GM21526 (cell line): ENCODE data around the gene COA5.
A peak's percentile ranks its signal among the peaks of the same experiment; 100 is the strongest.

Source experiments
- ATAC-seq: cut with Tn5 transposase; IDR thresholded peaks from one replicate; pipeline ENCODE4 v1.9.1; 2021; ENCODE audit warnings: moderate library complexity; ENCODE audit not compliant: unreplicated experiment, low FRiP score

COA5 gene

DNA sequence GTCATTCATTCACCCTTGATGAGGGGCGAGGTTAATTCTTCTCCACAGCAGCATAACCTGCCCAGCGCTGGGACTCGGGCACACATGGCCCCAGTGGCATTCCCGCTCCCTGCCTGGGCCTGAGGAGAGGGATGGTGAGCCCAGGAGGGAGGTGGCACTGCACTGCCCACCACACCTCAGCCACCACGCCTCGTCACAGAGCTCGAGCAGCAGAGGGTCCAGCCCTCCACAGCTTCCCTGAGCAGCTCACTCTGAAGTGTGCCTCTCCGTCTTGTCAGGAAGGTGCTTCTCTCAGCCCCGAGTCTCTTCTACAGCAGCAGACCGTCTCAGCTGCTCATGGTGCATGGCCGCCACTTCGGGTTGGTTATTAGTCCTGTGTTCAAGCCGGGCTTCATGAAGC is 34.9 kb downstream of the COA5 start:
- ATAC-seq, result no peak

DNA sequence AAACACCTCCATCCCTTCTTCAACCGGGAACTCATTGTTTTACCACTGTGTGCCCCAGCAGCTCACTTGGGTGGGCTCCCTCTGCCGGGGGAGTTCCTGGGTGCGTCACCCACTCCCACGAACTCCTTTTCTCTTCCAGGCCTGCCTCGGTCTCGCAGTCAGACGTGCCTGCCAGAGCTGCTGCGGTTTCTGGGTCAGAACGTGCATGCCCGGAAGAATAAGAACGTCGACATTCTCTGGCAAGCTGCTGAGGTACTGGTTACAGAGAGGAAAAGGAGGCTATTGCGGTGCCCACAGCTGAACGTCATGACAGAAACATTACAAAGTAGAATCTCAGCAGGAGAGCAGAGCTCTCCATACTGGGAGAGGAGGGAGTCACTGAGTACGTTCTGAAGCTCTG is 35.6 kb downstream of the COA5 start:
- no peak for ATAC-seq

DNA sequence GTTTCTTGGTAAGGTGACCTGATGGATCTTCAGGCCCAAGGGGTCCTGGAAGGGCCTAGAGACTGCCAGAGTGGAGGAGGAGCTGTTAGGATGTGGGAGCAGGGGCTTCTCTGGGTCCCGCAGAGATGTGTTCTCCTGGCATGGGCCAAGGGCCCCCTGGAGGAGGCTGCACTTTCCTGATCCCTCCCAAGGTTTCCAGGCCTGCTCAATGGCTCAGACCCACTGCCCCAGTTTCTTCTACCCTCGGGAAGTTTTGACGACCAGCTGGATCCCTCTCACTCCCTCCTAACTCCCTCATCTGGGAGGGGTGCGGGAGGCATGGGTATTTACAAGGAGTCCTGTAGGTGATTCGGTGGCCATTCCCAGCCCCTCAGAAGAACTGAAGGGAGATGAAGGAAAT is 36.1 kb downstream of the COA5 start:
- no peak for ATAC-seq

DNA sequence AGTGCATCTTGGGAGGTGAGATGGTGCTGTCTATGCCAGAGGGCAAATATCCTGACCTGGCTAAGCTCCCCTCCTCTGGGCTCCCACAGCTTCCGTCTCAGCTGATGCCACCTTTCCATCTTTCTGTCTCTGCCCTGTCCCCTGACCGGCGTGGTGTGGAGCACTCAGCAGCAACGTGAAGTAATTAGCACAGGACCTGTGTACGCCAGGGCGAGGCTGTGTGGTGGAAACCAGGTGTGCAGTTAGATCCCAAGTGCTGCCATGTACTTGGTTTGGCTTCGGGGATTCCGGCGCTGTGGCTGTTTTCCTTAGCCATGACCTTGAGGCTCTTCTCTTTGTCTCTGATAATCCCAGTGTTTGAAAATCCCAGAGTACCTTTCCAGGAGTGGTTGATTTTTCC is 36.5 kb downstream of the COA5 start:
- ATAC-seq, result no peak

DNA sequence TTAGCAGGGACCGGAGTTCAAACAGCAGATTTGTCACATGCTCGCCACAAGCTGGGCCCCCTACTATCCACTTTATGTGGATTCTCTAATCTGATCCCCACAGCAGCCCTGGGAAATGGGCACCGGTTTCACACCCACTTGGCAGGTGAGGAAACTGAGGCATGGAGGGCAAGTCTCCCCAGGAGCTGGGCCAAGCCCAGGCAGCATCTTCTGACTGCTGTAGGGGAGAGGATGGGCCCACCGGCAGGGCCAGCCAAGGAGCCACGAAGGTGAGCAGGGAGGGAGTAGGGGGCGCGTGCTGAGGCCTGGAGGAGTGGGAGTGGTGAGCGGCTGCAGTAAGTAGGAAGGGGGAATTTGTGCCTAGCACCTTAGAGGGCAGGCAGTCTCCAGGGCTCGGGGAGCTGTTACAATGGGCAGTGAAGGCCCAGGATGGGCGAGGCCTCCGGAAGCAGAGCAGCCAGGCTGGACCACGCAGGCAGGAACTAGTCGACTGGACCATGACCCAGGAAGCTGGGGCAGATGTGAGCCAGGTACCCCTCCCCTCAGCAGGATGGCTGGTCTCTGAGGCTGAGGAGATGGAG is 37.1 kb downstream of the COA5 start:
- ATAC-seq, result no peak

DNA sequence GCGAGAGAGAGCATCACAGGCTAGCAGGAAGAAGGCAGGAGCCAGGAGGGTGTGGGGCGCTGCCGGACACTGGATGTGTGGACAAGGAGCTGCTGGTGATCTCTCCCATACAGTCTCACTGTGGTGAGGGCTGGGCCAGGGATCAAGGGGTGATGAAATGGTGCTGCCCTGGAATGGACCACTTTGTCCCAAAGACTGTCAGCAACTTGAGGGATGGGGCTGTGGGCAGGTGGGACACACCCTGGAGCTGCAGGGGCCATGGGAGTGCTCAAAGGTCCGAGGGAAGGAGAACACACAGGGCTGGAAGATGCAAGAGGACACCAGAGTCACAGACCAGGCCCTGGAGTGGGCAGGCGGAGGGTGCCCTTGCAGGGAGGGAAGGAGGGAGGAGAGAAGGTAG is 38.0 kb downstream of the COA5 start:
- no peak for ATAC-seq

DNA sequence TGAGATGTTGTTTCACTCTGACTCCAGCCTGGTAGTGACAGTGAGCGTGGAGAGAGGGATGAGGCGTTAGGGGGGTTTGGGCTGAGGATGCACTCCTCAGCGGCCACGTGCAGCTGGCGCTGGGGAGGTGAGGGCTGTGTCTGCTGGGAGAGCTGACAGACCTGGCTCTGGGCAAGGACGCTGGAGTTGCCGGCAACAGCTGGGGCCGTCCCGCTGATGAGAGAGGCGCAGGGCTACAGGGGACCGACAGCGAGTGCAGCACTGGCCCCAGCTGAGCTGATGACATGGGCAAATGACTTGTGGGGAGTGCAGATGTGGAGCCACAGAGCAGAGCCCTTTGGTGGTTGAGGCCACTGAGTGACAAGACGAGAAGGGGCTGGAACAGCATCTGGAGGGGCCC is 38.4 kb downstream of the COA5 start:
- ATAC-seq, result no peak

DNA sequence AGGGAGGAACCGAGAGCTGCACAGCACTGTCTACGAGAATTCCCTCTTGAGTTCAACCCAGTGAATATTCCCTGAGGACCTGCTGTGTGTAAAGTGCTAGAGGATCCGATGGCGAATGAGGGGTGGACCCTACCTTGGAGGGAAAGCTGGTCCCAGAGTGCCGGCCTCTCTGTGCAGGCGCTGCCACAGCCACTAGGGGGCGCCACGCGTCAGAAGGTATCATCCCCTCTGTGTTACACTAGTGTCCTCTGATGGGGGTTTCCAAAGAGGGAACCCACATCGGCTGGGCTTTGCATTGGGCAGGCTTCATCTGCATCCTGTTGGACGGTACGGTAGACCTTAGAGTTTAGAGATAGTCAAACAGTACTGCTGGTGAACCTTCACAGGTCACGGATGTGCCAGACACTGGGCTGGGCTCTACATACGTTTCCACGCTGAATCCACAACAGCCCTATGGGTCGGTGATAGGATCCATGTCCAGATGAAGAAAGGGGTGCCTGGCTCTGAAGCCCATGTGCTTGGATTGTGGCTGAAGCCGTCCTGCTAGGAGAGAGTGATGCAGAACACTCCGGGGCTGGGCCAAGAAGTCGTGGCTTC is 39.0 kb downstream of the COA5 start:
- ATAC-seq, result no peak

DNA sequence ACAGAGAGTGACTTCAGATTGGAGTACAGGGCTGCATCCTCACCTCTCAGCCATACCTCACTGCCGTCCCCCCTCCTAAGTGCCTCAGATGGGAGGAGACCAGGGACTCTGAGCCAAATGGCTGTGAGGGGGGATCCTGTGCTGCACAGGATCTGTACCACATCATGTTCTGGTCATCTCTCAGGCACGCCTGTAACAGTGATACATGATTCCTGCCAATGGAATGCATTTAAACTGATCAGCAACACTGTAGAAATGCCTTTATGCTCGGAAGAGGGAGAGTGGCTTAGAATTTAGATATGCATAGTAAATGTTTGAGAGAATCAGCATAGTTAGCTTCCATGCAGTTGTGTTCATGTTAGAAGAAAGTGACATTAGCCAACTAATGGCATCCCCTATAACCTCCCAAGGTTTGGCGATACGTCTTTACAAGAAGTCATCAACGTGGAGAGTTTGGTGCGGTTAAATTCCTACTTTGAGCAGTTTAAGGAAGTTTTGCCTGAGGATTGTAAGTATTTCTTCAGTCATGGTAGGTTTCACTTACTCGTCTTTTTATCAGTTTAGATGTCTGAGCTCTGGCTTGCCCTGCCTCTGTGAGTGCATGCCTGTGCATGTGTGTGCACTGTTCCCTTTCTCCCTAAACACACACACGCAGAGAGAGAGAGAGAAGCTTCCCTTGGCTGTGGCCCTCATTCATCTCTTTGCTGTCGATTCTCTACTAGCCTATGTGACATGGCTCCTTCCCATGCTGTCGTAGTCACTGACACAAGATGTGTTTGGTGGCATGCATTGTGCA is 40.0 kb downstream of the COA5 start:
- no peak for ATAC-seq

DNA sequence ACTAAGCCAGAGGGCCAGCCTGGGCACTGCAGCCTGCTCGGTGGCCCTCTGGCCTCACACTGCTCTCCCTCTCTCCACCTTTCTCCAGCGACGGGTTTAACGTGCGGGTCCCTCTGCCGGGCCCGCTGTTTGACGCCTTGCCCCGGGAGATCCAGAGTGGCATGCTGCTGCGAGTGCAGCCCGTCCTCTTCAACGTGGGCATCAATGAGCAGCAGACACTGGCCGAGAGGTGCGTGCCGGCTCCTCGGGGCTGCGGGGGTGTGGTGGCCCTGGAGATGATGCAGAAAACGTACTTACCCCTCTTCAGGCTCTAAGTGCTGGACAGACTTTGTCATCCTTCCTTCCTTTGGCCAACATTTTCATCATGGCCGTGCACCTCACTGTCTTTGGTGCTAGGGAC is 42.4 kb downstream of the COA5 start:
- ATAC-seq, result no peak

DNA sequence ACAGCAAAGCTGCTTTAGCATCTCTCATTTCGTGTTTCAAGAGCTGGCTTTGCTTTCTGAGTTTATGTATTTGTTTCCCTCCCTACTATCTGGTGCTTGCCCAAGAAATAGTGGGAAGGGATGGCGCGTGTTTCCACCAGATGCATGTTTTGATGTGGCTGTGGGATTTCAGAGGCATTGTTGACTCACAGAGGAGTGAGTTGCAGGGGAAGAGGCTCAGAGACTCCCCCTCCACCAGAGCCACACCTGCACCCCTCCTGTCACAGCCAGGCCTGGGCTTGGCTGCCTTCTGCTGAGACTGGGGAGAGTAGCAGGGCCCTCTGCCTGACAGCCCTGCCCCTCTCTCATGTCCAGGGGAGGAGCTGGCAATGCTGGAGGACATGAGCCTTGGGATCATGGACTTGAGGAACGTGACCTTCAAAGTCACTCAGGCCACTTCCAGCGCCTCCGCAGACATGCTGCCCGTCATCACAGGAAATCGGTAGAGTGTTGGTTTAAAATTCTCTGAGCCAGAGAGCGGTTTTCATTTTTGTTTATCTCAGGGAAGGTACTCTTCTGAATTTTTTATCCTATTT is 42.9 kb downstream of the COA5 start:
- ATAC-seq, result no peak

DNA sequence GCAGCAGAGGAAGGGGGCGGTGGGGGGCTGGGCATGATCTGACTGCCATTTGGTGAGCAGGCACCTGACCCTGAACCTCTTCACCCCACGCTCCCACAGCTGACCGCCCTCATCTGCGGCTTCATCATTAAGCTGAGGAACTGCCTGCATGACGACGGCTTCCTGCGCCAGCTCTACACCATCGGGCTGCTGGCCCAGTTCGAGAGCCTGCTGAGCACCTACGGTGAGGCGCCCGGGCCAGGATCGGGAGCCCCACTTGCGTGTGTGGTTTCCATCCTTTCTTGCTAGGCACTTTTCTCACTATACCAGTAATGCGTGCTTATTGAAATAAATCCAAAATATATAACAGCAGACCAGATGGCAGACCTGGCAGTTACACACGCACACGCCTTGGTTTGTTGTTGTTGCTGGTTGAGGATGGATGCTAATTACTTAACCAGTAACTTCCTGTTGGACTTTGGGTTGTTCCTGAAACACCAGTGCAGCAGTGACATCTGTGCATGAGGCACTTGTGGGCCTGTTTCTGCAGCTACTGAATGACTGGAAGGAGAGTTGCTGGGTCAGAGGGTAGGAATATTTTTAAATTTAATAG is 43.7 kb downstream of the COA5 start:
- no peak for ATAC-seq

DNA sequence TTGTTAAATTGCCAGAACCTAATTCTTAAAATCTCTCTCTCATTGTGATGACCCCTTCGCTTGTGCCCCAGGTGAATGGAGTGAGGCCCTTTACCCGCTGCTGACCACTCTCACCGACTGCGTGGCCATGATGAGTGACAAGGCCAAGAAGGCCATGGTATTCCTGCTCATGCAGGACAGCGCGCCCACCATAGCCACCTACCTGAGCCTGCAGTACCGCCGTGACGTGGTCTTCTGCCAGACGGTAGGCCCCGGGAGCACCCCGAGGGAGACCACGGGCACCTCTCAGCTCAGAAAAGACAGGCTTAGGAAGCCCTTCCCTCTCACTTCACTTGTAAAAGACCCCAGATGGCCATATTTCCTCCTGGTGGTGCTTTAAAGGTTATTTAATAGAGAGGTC is 44.9 kb downstream of the COA5 start:
- ATAC-seq, result no peak

DNA sequence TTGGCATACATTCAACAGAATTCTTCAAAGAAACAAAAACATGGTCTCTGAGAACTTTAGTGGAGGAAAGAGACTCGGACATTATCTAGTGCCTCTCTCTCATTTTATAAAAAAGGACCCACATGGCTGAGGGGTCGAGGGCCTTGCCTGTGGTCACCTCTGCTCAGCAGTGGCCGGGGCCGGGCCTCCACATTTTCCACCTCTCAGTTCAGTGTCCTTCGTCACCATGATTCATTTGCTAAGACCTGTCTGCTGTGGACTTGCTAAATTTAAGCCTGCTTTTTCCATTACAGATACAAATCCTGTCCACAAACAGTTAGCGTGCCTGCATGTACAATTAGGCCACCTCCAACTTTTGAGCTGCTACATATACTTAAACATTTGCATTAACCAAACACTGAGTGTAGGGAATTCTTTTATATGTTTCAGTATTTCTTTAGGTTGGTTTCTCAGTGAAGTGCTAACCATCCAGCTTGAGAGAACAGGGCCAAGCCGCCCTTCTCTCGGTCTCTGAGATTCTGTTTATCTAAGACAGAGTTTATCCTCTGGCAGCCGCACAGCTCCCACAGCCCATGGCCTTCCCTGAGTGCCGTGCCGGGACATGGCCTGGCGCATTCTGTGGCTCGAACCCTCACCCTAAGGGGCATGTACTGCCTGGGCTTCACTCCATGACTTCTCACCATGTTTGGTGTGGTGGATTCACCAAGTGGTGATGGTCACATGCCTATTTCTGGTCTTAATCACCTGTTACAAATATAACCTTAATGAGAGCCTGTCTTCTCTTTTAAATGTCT is 46.2 kb downstream of the COA5 start:
- ATAC-seq, result no peak

DNA sequence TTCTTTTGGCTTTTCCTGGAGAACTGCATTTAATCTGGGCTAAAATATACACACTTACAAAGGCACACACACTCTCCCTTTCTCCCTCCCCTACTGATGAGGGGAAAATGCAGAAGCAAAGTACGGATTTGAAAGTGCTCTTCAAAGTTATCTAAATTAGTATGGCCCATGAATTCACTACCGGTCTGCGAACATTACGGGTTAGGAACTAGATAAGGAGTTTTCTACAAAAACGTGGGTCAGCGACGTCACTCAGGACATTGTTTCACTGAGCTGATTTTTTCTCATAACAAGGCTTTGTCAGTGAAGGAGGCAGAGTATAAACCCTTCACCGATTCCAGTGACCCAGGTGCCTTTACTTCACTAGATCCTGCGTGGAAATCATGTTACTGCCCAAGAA is 47.3 kb downstream of the COA5 start:
- no peak for ATAC-seq

DNA sequence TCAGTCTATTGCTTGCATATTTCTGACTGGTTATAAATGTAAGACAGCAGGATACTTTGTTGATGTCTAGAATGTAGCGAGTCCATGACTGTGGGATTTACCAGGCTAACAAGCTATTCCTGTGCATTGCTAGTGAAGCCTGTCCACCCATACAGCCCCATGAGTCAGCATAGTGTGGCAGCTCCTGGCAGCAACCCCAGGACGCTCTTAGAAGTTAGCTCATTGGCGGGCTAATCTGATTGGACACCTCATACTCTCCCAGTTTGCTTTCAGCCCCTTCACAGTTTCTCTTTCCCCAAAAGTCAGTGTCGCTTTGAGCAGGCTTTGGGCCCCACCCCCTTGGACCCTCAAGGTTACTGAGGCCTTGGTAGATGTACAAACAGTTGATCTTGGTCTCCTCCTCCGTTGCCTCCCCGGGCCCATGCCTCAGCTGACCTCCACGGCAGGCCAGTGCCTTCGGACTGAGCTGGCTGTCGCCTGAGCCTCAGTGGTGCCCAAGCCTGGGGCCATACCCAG is 48.0 kb downstream of the COA5 start:
- ATAC-seq, result no peak

DNA sequence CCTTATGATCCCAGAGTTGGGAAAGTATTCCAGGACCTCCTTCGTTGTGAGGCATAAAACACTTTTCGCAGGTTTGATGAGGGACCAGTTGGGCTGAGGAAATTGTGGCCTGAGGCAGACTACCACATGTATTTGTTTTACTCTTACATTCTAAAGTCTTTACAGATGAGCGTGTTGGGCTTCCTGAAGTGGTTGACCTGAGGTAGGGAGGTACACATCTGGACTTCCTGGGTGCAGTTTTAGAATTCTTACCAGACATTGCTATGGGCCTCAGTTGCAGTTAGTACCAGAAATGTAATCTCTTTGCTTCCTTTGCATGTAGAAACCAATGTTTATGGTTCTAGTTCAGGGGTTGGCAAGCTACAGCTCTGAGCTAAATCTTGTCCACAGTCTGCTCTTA is 48.7 kb downstream of the COA5 start:
- ATAC-seq, result no peak

DNA sequence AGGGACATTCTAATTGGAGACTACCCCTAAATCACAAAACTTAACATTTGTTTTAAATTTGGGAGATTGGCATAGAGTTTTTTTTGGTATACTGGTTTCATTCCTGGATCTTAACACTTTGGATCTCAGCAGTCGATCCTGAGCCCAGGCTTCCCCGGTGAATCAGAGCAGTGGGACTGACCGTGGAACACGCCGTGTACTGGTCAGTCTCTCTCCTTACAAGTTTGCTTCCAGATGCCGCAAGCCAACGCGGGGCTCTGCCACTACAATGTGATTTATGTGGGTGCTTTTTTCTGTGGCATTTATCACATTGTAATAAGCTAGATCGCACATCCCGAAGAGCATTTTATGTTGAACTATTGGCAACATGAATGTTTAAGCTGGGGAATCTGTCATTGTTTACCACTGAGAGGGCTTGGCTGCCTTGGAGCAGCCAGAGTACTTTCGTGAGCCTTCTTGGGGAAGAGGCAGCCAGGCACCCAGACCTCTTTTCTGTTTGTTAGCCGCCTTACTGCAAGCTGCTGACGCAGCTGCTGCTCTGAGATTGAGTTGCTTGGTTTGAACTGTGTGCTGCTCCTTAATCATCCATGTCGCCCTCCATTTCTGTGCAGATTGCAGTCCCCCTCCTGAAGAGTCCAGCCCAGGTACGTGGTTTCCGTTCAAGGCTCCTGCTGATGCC is 49.3 kb downstream of the COA5 start:
- ATAC-seq, result no peak

DNA sequence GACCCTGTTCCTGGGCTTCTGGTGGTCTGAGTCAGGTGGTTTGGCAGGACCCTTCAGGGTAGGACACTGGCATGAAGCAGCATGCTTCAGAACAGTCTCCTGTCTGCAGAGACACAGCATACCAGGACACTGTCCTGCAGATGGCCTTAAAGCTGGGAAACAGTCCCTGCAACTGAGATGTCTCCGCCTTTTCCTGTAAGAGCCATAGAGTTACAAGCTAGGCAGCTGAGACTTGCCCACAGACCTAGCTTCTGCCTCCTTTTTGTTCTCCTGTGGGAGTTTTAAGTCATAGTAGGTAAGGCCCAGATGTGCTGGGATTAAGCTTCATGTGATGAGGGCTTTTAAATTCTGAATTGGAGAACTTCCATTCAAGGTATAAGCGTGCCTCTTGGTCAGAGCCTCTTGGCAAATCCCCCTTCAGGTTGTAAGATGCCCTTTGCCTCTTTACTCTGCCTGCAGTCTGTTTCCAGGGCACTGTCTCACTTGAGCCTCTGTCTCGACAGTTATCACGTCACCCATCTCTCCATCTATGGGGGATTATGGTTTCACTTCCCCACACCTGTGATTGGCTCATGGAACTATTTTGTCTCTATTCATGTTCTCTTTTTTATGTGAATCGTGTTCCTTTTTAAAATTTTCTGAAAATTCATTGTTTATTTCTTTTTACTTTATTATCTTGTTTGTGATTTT is 51.8 kb downstream of the COA5 start:
- peak; percentile 78 for ATAC-seq
